ENCODE measurements around the gene ALDOC.

ALDOC gene

DNA sequence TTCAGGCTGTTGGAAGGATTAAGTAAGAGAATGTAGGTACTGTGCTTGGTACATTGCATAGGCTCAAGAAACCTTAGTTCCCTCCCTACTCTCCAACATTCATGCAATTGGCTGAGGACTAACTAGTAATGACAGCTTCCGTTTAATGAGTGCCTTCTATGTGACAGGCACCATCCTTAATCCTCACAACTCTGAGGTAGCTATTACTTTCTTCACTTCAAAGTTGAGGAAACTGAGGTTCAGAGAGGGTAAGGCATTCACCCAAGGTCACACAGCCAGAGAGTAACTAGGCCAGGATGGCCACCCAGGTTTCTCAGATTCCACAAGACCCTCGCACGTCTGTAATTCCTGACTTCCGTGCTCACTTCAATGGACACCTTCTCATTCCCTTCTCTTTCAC lies 46.4 kb downstream of the ALDOC start:
- no peak for DNase-seq

DNA sequence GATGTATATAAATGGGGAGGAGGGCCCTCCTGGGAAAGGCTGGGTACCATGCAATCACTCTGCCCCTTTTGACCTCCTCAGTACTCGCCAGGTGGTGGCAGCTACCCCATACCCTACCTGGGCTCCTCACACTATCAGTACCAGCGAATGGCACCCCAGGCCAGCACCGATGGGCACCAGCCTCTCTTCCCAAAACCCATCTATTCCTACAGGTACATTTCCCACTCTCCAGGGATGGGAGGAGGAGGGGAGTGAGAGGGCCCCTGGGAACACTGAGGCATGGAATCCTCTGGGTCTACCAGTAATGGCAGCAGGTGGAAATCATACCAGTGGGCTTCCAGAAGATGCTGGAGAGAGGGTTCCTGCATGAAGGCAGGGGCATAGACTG lies 47.7 kb downstream of the ALDOC start:
- DNase-seq, result no peak

DNA sequence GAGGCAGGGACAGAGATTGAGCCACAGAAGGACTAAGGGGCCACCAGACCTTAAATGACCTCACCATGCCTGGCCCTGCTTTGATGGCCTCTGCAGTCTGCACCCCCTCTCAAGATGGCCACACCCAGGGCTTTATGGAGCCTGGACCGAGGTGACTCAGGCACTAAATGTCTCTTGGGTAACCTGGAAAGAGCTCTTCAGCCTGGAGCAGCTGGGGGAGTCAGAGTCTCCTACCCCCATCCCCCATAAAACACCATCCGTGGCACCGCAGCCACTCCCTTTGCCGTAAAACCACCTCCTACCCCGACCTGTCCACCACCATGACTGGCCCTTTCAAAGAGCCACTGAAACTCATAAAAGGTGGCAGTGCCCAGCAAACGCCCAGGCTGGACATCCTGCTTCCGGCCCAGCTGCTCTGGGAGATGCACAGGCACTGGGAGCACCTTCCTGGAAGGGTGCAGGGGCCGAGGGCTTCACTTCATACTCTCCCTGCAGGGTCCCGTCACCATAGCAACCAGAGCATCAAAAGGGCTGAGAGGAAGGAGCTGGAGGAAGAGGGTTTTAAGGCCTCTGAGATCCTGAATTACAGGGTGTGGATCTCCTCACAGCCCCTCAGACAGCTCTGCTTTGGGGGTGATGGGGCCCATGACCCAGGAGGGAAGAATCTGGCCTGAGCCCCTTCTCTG lies 48.2 kb downstream of the ALDOC start:
- DNase-seq, result no peak

GRCh38 chr17:28527859-28528258 lies 48.8 kb downstream of the ALDOC start:
- DNase-seq, result no peak

- DNase-seq, result no peak
Observed at GRCh38 chr17:28527181-28527681, 49.5 kb downstream of the ALDOC start.

DNA sequence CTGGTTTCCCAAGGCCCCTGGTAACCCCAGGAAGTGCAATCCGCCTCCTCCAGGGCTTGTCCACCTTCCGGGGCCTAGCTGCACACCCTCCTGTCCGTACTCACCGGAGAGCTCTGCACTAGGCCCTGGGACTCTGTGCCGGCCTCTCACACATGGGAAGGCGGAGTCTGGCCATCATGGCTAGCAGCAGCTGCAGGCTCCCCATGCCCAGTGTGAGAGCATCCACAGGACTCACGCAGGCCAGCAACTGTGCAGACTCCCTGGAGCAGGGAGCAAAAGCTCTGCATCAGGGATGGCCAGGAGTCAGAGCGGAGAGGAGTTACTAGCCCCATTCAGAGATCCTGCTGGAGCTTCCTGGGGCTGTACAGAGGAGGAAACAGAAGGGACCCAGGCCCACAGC lies 50.3 kb downstream of the ALDOC start:
- no peak for DNase-seq

DNA sequence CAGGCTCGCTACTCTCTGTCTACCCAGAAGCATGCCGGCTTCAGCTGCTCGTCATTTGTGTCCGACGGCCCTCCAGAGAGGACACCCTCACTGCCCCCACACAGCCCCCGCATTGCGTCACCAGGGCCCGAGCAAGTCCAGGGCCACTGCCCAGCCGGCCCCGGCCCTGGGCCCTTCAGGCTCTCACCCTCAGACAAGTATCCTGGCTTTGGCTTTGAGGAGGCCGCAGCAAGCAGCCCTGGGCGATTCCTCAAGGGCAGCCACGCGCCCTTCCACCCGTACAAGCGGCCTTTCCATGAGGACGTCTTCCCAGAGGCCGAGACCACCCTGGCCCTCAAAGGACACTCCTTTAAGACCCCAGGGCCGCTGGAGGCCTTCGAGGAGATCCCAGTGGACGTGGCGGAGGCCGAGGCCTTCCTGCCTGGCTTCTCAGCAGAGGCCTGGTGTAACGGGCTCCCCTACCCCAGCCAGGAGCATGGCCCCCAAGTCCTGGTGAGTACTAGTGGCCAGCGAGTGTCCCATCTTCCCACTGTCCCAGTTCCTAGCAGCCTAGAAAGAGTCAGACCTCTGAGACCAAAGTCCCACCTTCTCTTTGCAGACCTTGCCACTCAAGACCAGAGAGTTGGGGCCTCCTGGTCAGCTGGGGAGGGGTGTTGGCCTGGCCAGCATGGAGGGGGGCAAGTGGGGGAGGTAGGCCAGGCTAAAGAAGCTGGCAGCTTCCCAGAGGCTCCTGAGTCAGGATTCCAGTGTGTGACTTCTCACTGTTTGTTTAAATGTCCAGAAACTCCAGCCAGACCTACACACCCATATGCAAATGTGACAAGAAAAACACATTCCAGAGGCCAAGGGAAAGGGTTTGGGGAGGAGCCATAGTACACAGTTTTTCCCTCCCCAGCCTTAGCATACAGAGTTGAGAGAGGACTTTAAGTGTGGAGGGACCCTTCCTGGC lies 51.9 kb downstream of the ALDOC start:
- no peak for DNase-seq

GRCh38 chr17:28523876-28524275 lies 52.8 kb downstream of the ALDOC start:
- no peak for DNase-seq

DNA sequence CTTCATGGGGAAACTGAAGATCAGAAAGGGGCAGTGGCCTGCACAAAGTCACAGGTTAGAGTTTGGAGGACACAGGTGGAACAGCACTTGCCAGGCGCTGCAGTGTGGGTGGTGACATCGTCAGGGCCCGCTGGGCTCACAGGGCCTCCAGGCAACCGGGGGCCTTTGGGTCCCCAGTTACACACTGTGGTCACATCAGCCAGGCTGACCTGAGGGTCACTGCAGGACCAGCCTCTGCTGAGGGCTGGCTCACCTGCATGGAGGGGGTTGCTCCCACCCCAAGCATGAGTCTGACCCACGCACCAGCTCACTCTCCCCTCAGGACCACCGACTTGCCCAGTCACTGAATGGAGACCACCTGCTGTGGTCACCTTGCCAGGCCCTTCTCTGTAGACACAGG lies 53.5 kb downstream of the ALDOC start:
- no peak for DNase-seq
